ENCODE results near the gene FMNL3.

The FMNL3 gene

DNA sequence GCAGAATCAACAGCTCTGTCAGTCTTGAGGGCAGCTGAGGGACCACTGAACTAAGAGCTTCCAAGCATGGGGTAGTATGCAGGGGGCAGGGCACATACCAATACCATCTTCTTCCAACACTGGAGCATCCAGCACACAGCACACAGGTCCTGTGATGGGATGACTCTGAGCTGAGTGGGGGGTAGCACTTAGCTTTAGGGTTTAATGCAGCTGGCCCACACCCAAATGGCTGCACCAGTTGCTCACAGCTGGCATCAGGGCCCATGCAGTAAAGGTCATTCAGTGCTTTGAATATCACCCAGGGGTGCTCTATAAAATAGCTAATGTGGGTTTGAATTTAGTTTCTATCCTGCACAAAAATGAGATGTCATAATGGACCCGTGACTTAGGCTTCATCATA lies 103.5 kb downstream of the FMNL3 start:
- Histone ChIP-seq H4K20me1 (ENCODE audit: insufficient read depth, low read length) (no peaks in the 10 kb centered on the region), H3K27me3 (replicated peaks; ENCODE audit: insufficient read depth, low read length) (no peaks in the 10 kb centered on the region), H3F3A (ENCODE audit: insufficient read depth, low read length) (no peaks in the 10 kb centered on the region), H3K9me2 (replicated peaks; ENCODE audit: insufficient read depth, low read length) (no peaks in the 10 kb centered on the region), H2AFZ (ENCODE audit: low read length) (no peak overlapping the region), H3K4me3 (ENCODE audit: low read length) (no peak overlapping the region), H3K79me2 (ENCODE audit: low read length) (no peaks in the 10 kb centered on the region), H3K9ac (ENCODE audit: low read length) (no peak overlapping the region), H3K4me1 (ENCODE audit: low read length) (no peaks in the 10 kb centered on the region), H3K27ac (ENCODE audit: low read length) (no peak overlapping the region), H3K36me3 (replicated peaks; ENCODE audit: insufficient read depth, low read length) (no peaks in the 10 kb centered on the region), H3K9me3 (replicated peaks; ENCODE audit: insufficient read depth, low read length) (no peaks in the 10 kb centered on the region), H3K4me2 (ENCODE audit: low read depth, low read length) (no peak overlapping the region)
- DNase-seq: no peak
- TF ChIP-seq CTCF (IDR thresholded peaks at IDR 0.05; ENCODE audit: low read length) (no peak), EZH2phosphoT487 (IDR thresholded peaks at IDR 0.05; ENCODE audit: low read length) (no peak), EZH2 (optimal IDR thresholded peaks at IDR 0.05; ENCODE audit: low read depth, low read length) (no peak)

DNA sequence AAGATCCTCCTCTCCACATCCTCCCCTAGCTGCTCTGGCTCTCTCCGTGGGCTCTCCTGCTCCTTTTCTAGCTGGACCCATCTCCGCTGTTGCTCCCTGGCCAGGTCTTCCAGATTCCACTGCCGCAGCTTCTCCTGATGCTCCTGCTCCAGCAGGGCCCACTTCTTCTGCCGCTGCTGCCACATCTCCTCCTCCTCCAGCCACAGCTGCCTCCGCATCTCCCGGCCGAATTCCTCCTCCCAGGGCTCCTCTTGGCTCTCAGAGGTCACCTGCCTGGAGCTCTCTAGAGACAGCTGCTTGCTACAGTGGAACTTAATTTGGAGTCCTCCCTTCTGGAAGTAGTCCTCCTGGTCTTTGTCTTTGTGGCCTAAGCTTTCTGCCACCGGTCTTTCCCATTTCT lies 107.2 kb downstream of the FMNL3 start:
- Histone ChIP-seq H3K27me3 (replicated peaks; ENCODE audit: insufficient read depth, low read length) (no peaks in the 10 kb centered on the region), H3K9ac (ENCODE audit: low read length) (no peak overlapping the region), H3K27ac (ENCODE audit: low read length) (no peak overlapping the region), H2AFZ (ENCODE audit: low read length) (no peak overlapping the region), H3K4me2 (ENCODE audit: low read depth, low read length) (no peak overlapping the region), H3K4me3 (ENCODE audit: low read length) (no peak overlapping the region), H3K9me3 (replicated peaks; ENCODE audit: insufficient read depth, low read length) (no peaks in the 10 kb centered on the region), H3K4me1 (ENCODE audit: low read length) (no peaks in the 10 kb centered on the region), H4K20me1 (ENCODE audit: insufficient read depth, low read length) (no peaks in the 10 kb centered on the region), H3K36me3 (replicated peaks; ENCODE audit: insufficient read depth, low read length) (no peaks in the 10 kb centered on the region), H3F3A (ENCODE audit: insufficient read depth, low read length) (no peaks in the 10 kb centered on the region), H3K9me2 (replicated peaks; ENCODE audit: insufficient read depth, low read length) (no peaks in the 10 kb centered on the region), H3K79me2 (ENCODE audit: low read length) (no peaks in the 10 kb centered on the region)
- TF ChIP-seq EZH2 (optimal IDR thresholded peaks at IDR 0.05; ENCODE audit: low read depth, low read length): no peak
- DNase-seq: no peak

DNA sequence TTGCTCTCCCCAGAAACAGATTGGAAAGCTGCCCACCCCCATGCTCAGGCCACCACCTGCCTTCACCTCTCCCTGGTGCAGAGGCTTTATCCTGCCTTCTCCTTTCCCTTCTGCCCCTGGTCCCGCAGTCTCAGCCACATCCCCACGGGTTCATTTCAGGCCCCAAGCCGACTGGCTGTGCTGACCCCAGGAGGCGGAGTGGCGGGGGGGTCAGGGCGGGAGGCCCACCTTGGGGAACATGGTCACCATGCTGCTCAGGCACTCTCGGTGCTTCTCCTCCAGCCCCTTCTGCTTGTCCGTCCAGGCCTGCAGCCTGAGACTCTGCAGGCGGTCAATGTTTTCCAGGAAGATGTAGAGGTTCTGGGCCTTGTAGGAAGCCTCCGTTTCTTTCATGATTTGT lies 108.7 kb downstream of the FMNL3 start:
- Histone ChIP-seq H3K27me3 (replicated peaks; ENCODE audit: insufficient read depth, low read length) (no peaks in the 10 kb centered on the region), H3K9ac (ENCODE audit: low read length) (no peak overlapping the region), H2AFZ (ENCODE audit: low read length) (no peak overlapping the region), H3F3A (ENCODE audit: insufficient read depth, low read length) (no peaks in the 10 kb centered on the region), H3K9me2 (replicated peaks; ENCODE audit: insufficient read depth, low read length) (no peaks in the 10 kb centered on the region), H3K79me2 (ENCODE audit: low read length) (no peaks in the 10 kb centered on the region), H3K4me1 (ENCODE audit: low read length) (no peaks in the 10 kb centered on the region), H3K4me3 (ENCODE audit: low read length) (no peak overlapping the region), H3K4me2 (ENCODE audit: low read depth, low read length) (no peak overlapping the region), H3K9me3 (replicated peaks; ENCODE audit: insufficient read depth, low read length) (no peaks in the 10 kb centered on the region), H4K20me1 (ENCODE audit: insufficient read depth, low read length) (no peaks in the 10 kb centered on the region), H3K27ac (ENCODE audit: low read length) (no peak overlapping the region), H3K36me3 (replicated peaks; ENCODE audit: insufficient read depth, low read length) (no peaks in the 10 kb centered on the region)
- no peak for DNase-seq
- TF ChIP-seq EZH2phosphoT487 (IDR thresholded peaks at IDR 0.05; ENCODE audit: low read length) (no peak), CTCF (IDR thresholded peaks at IDR 0.05; ENCODE audit: low read length) (no peak), EZH2 (optimal IDR thresholded peaks at IDR 0.05; ENCODE audit: low read depth, low read length) (no peak)

- no peaks in the 10 kb centered on the region for H3K27me3 ChIP-seq (replicated peaks; ENCODE audit: insufficient read depth, low read length)
- H3K9me2 ChIP-seq (replicated peaks; ENCODE audit: insufficient read depth, low read length): no peaks in the 10 kb centered on the region
- H2AFZ ChIP-seq (ENCODE audit: low read length): no peak overlapping the region
- no peak for DNase-seq
- H3K4me2 ChIP-seq (ENCODE audit: low read depth, low read length): no peak overlapping the region
- H3F3A ChIP-seq (ENCODE audit: insufficient read depth, low read length): no peaks in the 10 kb centered on the region
- no peaks in the 10 kb centered on the region for H3K79me2 ChIP-seq (ENCODE audit: low read length)
- TF ChIP-seq EZH2 (optimal IDR thresholded peaks at IDR 0.05; ENCODE audit: low read depth, low read length) (no peak), EZH2phosphoT487 (IDR thresholded peaks at IDR 0.05; ENCODE audit: low read length) (no peak), CTCF (IDR thresholded peaks at IDR 0.05; ENCODE audit: low read length) (no peak)
- no peaks in the 10 kb centered on the region for H3K4me1 ChIP-seq (ENCODE audit: low read length)
- H3K36me3 ChIP-seq (replicated peaks; ENCODE audit: insufficient read depth, low read length): no peaks in the 10 kb centered on the region
- no peaks in the 10 kb centered on the region for H3K9me3 ChIP-seq (replicated peaks; ENCODE audit: insufficient read depth, low read length)
- no peak overlapping the region for H3K9ac ChIP-seq (ENCODE audit: low read length)
- no peak overlapping the region for H3K27ac ChIP-seq (ENCODE audit: low read length)
- H4K20me1 ChIP-seq (ENCODE audit: insufficient read depth, low read length): no peaks in the 10 kb centered on the region
- no peak overlapping the region for H3K4me3 ChIP-seq (ENCODE audit: low read length)
Observed at GRCh38 chr12:49588721-49589516, 118.3 kb downstream of the FMNL3 start.

Measured in MM.1S (cell line).